Measurements from ENCODE around the gene CDK16.

Gene CDK16

DNA sequence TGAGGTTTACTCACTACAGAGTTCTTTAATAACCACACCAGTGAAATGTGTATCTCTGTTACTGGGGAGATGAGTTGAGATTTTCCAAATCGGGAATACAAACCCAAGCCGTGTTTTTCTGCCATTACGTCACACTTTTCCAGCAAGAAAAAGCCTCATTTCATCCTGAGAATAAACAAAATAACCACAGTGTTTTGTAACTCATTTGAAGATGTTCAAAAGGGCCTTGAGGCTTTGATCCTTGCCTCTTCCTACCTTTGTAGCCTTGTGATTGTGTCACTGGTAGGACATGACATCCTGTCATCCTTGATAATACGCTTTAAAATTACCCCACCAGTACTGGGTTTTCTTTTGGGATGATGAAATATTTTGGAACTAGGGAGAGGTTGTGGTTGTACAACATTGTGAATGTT is 17.2 kb downstream of the CDK16 start:
- TF ChIP-seq MYC (IDR thresholded peaks at IDR 0.05; ENCODE audit: low read depth, low read length), result no peak
- TF ChIP-seq, protein P1, sequence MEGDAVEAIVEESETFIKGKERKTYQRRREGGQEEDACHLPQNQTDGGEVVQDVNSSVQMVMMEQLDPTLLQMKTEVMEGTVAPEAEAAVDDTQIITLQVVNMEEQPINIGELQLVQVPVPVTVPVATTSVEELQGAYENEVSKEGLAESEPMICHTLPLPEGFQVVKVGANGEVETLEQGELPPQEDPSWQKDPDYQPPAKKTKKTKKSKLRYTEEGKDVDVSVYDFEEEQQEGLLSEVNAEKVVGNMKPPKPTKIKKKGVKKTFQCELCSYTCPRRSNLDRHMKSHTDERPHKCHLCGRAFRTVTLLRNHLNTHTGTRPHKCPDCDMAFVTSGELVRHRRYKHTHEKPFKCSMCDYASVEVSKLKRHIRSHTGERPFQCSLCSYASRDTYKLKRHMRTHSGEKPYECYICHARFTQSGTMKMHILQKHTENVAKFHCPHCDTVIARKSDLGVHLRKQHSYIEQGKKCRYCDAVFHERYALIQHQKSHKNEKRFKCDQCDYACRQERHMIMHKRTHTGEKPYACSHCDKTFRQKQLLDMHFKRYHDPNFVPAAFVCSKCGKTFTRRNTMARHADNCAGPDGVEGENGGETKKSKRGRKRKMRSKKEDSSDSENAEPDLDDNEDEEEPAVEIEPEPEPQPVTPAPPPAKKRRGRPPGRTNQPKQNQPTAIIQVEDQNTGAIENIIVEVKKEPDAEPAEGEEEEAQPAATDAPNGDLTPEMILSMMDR (IDR thresholded peaks at IDR 0.05; ENCODE audit: low read depth, low read length), result no peak
- peak overlapping the region; percentile 7 for H3K4me3 ChIP-seq (ENCODE audit: low read depth, low read length)
- no peak for DNase-seq (ENCODE audit: low read depth)

DNA sequence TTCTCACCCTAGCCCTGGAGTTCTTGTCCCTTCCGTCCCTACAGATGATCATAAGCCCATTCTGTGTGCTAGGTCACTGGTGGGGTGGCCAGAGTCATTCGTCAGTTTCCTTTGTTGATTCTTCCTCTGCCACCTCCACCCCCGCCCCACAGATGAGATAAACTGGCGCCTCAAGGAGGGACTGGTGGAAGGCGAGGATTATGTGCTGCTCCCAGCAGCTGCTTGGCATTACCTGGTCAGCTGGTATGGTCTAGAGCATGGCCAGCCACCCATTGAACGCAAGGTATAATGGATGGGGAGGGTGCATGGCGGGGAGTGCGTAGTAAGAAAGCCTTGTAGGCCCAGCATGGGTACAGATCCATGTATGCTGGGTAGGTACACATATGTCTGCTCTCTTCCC is 20.7 kb downstream of the CDK16 start:
- no peak overlapping the region for H3K4me3 ChIP-seq (ENCODE audit: low read depth, low read length)
- TF ChIP-seq, protein P2, sequence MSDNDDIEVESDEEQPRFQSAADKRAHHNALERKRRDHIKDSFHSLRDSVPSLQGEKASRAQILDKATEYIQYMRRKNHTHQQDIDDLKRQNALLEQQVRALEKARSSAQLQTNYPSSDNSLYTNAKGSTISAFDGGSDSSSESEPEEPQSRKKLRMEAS (IDR thresholded peaks at IDR 0.05; ENCODE audit: low read depth, low read length), result no peak
- TF ChIP-seq, protein P1 (IDR thresholded peaks at IDR 0.05; ENCODE audit: low read depth, low read length), result no peak
- TF ChIP-seq POLR2A (IDR thresholded peaks at IDR 0.05; ENCODE audit: extremely low read depth, insufficient read length), result no peak
- DNase-seq (ENCODE audit: low read depth), result no peak

DNA sequence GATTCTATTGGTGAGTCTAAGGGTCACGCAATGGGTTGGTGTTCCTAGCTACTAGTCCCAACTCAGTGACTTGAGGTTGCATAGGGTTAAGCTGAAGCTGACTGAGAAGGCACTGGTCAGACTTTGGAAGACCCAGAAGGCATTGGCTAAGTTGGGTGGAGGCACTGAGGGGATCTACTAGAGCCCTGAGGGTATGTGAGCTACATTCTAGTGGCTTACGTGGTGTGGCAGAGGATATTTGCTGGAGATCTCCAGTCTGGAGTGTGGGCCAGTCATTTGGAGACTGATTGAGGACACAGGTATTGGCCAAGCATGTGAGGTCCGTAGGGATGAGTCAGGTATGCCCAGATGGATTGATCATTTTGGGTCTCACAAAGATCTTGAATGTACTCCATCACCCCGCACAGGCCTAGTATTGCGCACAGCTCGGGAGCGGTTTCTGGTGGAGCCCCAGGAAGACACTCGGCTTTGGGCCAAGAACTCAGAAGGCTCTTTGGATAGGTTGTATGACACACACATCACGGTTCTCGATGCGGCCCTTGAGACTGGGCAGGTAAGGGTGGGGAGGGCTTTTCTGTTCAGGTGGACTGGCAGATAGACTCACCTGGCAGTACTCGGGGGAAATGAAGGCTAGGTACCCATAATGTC is 21.5 kb downstream of the CDK16 start:
- no peak for DNase-seq (ENCODE audit: low read depth)

DNA sequence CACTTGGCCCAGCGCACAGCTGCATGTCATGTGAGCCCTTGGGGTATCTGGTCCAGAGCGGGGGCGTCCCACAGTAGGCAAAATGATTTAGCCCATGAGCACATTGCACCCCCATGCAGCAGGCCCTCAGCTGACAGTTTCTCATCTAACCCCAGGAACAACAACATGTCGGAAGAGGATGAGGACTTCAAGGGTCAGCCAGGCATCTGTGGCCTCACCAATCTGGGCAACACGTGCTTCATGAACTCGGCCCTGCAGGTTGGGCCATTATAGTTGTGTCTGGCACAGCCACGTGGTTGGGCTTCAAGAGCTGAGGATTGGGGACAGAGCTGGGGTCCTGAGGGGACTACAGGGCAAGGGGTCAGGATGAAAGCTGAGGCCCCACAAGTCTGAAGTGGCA is 22.1 kb downstream of the CDK16 start:
- TF ChIP-seq, protein P1 (IDR thresholded peaks at IDR 0.05; ENCODE audit: low read depth, low read length), result no peak
- TF ChIP-seq, protein P2 (IDR thresholded peaks at IDR 0.05; ENCODE audit: low read depth, low read length), result no peak
- no peak for TF ChIP-seq POLR2A (IDR thresholded peaks at IDR 0.05; ENCODE audit: extremely low read depth, insufficient read length)
- TF ChIP-seq MYC (IDR thresholded peaks at IDR 0.05; ENCODE audit: low read depth, low read length), result no peak
- no peak overlapping the region for H3K4me3 ChIP-seq (ENCODE audit: low read depth, low read length)
- DNase-seq (ENCODE audit: low read depth), result no peak

More for the DNA sequence above, 21.5 kb downstream of the CDK16 start:
- no peak overlapping the region for H3K4me3 ChIP-seq (ENCODE audit: low read depth, low read length)
- TF ChIP-seq POLR2A (IDR thresholded peaks at IDR 0.05; ENCODE audit: extremely low read depth, insufficient read length) (no peak), MYC (IDR thresholded peaks at IDR 0.05; ENCODE audit: low read depth, low read length) (no peak)
- TF ChIP-seq, protein P2 (IDR thresholded peaks at IDR 0.05; ENCODE audit: low read depth, low read length), result no peak
- TF ChIP-seq, protein P1 (IDR thresholded peaks at IDR 0.05; ENCODE audit: low read depth, low read length), result no peak

DNA sequence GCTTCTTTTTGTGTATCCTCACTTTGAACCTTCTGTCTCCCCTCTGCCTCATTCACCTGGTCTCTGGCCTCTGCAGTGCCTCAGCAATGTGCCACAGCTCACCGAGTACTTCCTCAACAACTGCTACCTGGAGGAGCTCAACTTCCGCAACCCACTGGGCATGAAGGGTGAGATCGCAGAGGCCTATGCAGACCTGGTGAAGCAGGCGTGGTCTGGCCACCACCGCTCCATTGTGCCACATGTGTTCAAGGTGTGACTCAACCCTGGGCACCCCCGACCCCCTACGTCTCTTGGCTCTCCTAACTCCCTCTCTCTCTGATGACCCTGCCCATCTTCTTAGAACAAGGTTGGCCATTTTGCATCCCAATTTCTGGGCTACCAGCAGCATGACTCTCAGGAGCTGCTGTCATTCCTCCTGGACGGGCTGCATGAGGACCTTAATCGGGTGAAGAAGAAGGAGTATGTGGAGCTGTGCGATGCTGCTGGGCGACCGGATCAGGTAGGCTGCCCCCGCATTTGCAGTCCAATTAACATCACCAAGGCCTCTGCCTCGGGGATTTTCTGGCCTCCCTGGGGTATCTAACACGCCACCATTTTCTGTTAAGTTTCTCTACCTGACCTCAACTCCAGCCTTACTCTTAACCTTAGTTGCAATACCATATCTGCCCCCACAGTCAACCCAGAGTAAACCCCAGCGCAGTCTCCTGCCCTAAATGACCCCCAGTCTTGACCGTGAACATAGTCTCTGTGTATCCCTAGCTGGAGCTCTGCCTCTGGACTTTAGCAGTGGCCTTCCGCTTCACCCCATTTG is 22.9 kb downstream of the CDK16 start:
- no peak for DNase-seq (ENCODE audit: low read depth)
- TF ChIP-seq MYC (IDR thresholded peaks at IDR 0.05; ENCODE audit: low read depth, low read length) (no peak), POLR2A (IDR thresholded peaks at IDR 0.05; ENCODE audit: extremely low read depth, insufficient read length) (no peak)
- TF ChIP-seq, protein P2 (IDR thresholded peaks at IDR 0.05; ENCODE audit: low read depth, low read length), result no peak
- TF ChIP-seq, protein P1 (IDR thresholded peaks at IDR 0.05; ENCODE audit: low read depth, low read length), result no peak

More for the DNA sequence above, 22.9 kb downstream of the CDK16 start:
- no peak overlapping the region for H3K4me3 ChIP-seq (ENCODE audit: low read depth, low read length)
